K562 (cell line): Measurements from ENCODE around the gene NR2F6. TPM values are rescaled to one million over a fixed set of nuclear protein-coding genes. Genes with fewer than 3 reads are reported as not detected.
A peak's percentile ranks its signal among the peaks of the same experiment; 100 is the strongest.

Experiments used
- ATF3 ChIP-seq, 2 experiments: fragments of 450-650 bp in 1 of 2; sonication (generic) in 1 of 2; formaldehyde crosslinking in 1 of 2; IDR thresholded peaks in 1 of 2; conservative IDR thresholded peaks in 1 of 2; 2 replicates each; pipeline versions ENCODE4 v1.6.1 to v1.8.1; 2016 to 2023; ENCODE audit warnings: mild to moderate bottlenecking in 2 of 2, moderate library complexity in 2 of 2, inconsistent platforms in 1 of 2, missing genetic modification reagents in 1 of 2
- BRD9 ChIP-seq: fragments of 450-650 bp; IDR thresholded peaks from 2 replicates; pipeline ENCODE4 v1.6.1; 2018; ENCODE audit warnings: low read depth; ENCODE audit not compliant: partially characterized antibody
- CREM ChIP-seq: IDR thresholded peaks from 2 replicates; pipeline ENCODE4 v1.6.1; 2014; ENCODE audit warnings: antibody characterized with exemption, low read depth
- FOXA1 ChIP-seq: fragments of 450-650 bp; IDR thresholded peaks from 2 replicates; pipeline ENCODE4 v1.6.1; 2016; ENCODE audit warnings: mild to moderate bottlenecking, borderline replicate concordance
- GABPB1 ChIP-seq: sonication (generic); formaldehyde crosslinking; IDR thresholded peaks from 2 replicates; pipeline ENCODE4 v1.8.0; 2022; ENCODE audit warnings: mild to moderate bottlenecking, missing genetic modification reagents
- MNT ChIP-seq, 2 experiments: fragments of 450-650 bp; conservative IDR thresholded peaks; 2 replicates each; pipeline ENCODE4 v1.6.1; 2017; ENCODE audit warnings: mild to moderate bottlenecking in 2 of 2, moderate library complexity in 2 of 2
- RB1 ChIP-seq: fragments of 450-650 bp; IDR thresholded peaks from 2 replicates; pipeline ENCODE4 v1.6.1; 2017; ENCODE audit warnings: low read depth, mild to moderate bottlenecking
- TOE1 ChIP-seq, 2 experiments: fragments of 450-650 bp in 1 of 2; sonication (generic) in 1 of 2; formaldehyde crosslinking in 1 of 2; IDR thresholded peaks; 2 replicates each; pipeline versions ENCODE4 v1.7.1 to v1.8.0; 2016 to 2022; ENCODE audit warnings: borderline replicate concordance in 2 of 2, mild to moderate bottlenecking in 2 of 2, antibody characterized with exemption in 1 of 2, inconsistent platforms in 1 of 2, low read depth in 1 of 2, missing genetic modification reagents in 1 of 2, moderate library complexity in 1 of 2
- VEZF1 ChIP-seq: fragments of 200-800 bp; sonication (Bioruptor generic); IDR thresholded peaks from 2 replicates; pipeline ENCODE4 v1.6.1; 2017; ENCODE audit warnings: missing genetic modification characterization, missing compliant biosample characterization
- ZBTB2 ChIP-seq: fragments of 450-650 bp; IDR thresholded peaks from 2 replicates; pipeline ENCODE4 v1.6.1; 2016; ENCODE audit warnings: antibody characterized with exemption
- ZBTB26 ChIP-seq: fragments of 450-650 bp; formaldehyde crosslinking; IDR thresholded peaks from 2 replicates; pipeline ENCODE4 v1.4.0; 2022; ENCODE audit warnings: missing genetic modification characterization
- ZNF592 ChIP-seq: fragments of 450-650 bp; IDR thresholded peaks from 2 replicates; pipeline ENCODE4 v1.6.1; 2017; ENCODE audit warnings: antibody characterized with exemption, mild to moderate bottlenecking
- polyA plus RNA-seq, 8 experiments: library from polyadenylated mRNA; depleted of rRNA in 4 of 8; stranded (reverse) in 5 of 8; unstranded in 3 of 8; fragments of >200 nt; fragmentation: Nextera tagmentation in 2 of 8; fragmentation: Illumina TruSeq in 1 of 8; extraction: Ambion mirVana in 2 of 8; extraction: Trizol in 1 of 8; gene quantifications; 2 replicates each; pipeline versions ENCODE4 v1.2.1 to v1.2.3, GENCODE V29; 2011 to 2014; ENCODE audit warnings: inconsistent platforms in 1 of 8, missing spikeins in 1 of 8
- total RNA-seq, 7 experiments: library from RNA; depleted of rRNA in 6 of 7; stranded (reverse); fragments of >200 nt in 6 of 7; fragmentation: Illumina TruSeq in 2 of 7; extraction: Trizol in 2 of 7; gene quantifications; 2 replicates each; pipeline versions ENCODE4 v1.2.1 to v1.2.3, GENCODE V29; 2011 to 2021; ENCODE audit warnings: low replicate concordance in 1 of 7

NR2F6 gene
- total and polyA plus RNA-seq, 9 of the 15 experiments (the other 6 are each of a cell fraction or from before 2014, with no cell fraction given), result 0.76 to 97.5 (median 18.8) TPM

GRCh38 chr19:17226002-17226933 is 19.5 kb downstream of the NR2F6 start, which contains the start of gene OCEL1 (continued):
- TF ChIP-seq ZBTB26 (peak; percentile 80; the same call in 1 of the 2 replicates), RB1 (peak; percentile 82), MNT (conservative IDR thresholded peaks at IDR 0.05) (peak in 1 of 2 experiments; percentile 71), ATF3 (IDR thresholded peaks at IDR 0.05) (no peak), ATF3 (CRISPR knock-in tag; conservative IDR thresholded peaks at IDR 0.05) (0 out of 2 replicates have a peak, but pooled peaks have one; percentile 33), GABPB1 (CRISPR knock-in tag) (peak; percentile 84), ZNF592 (peak; percentile 71; the same call in 1 of the 2 replicates), ZBTB2 (peak; percentile 90), CREM (peak; percentile 87), VEZF1 (CRISPR knock-in tag) (peak; percentile 57), BRD9 (peak; percentile 3), FOXA1 (no peak), TOE1 (IDR thresholded peaks at IDR 0.05; ENCODE audit: borderline replicate concordance) (peak; percentile 92), TOE1 (CRISPR knock-in tag; IDR thresholded peaks at IDR 0.05; ENCODE audit: borderline replicate concordance, low read depth) (no peak)
